Measurements from ENCODE around the gene VIL1.
A peak's percentile ranks its signal among the peaks of the same experiment; 100 is the strongest.

DNA sequence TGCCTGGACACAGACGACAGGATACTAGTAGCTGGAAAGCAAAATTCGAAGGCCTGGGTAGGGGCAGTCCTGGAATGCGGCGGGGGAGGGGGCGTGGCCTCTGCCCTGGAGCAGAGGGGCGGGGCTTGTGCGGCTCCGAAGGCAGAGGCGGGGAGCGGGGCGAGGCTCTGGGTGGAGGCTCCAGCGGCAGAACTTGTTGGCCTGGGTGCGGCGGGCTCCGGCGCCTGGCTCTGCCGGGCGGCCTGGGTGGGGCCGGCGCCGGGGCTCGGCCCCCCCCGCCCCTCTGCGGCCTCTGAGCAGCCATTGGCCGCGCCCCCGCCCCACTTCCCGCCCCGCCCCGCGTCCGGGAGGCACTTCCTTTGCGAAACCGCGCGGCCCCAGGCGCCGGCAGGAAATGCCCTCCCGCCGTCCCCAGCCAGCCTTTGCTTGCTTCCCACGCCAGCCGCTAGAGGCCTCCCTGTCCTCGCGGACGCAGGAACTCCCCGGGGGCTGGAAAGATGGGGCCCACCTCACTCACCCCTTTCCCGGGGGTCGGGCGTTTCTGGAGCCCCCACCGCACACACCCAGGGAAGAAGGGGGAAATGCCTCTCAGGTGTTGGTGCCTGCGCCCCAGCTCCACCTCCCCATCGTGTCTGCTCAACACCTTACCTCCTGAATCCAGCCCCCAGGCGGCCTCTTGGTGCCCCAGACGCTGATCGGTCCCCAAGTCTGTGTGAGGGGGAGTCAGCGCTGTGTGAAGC lies 12.5 kb upstream of the VIL1 start:
- TF ChIP-seq, protein P1, sequence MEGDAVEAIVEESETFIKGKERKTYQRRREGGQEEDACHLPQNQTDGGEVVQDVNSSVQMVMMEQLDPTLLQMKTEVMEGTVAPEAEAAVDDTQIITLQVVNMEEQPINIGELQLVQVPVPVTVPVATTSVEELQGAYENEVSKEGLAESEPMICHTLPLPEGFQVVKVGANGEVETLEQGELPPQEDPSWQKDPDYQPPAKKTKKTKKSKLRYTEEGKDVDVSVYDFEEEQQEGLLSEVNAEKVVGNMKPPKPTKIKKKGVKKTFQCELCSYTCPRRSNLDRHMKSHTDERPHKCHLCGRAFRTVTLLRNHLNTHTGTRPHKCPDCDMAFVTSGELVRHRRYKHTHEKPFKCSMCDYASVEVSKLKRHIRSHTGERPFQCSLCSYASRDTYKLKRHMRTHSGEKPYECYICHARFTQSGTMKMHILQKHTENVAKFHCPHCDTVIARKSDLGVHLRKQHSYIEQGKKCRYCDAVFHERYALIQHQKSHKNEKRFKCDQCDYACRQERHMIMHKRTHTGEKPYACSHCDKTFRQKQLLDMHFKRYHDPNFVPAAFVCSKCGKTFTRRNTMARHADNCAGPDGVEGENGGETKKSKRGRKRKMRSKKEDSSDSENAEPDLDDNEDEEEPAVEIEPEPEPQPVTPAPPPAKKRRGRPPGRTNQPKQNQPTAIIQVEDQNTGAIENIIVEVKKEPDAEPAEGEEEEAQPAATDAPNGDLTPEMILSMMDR (IDR thresholded peaks at IDR 0.05): peak; percentile 61 to 94 (median 91)
- peak; percentile 47 to 65 (median 53) for TF ChIP-seq POLR2A (IDR thresholded peaks at IDR 0.05)
